Germinal center (tissue), 1 donor: ENCODE measurements around the gene HCAR1.
"Not testable (repeated sequence)": the region's sequence is repeated elsewhere in the genome, so short reads cannot be mapped to it uniquely, and the experiment has no call there.

ENCODE experiments used
- DNase-seq: peaks from one replicate; pipeline ENCODE4 v3.0.0; 2012; ENCODE audit warnings: mixed read lengths, low spot score

Gene HCAR1

GRCh38 chr12:122721057-122721545, 9.5 kb downstream of the HCAR1 start:
- no peak for DNase-seq

GRCh38 chr12:122716658-122717057, 14.0 kb downstream of the HCAR1 start, which contains the start of gene HCAR3:
Gene HCAR3, minus strand, starts transcription at chr12:122716811. Its CDS starts 74 bp downstream, at chr12:122716737.
- DNase-seq: not testable (repeated sequence)

- not testable (repeated sequence) for DNase-seq
Observed at GRCh38 chr12:122715211-122715610, 15.4 kb downstream of the HCAR1 start.

- not testable (repeated sequence) for DNase-seq
Observed at GRCh38 chr12:122713491-122714188, 17.0 kb downstream of the HCAR1 start.

- not testable (repeated sequence) for DNase-seq
Observed at GRCh38 chr12:122711266-122711665, 19.4 kb downstream of the HCAR1 start.

GRCh38 chr12:122710341-122710740, 20.3 kb downstream of the HCAR1 start:
- not testable (repeated sequence) for DNase-seq

- not testable (repeated sequence) for DNase-seq
Observed at GRCh38 chr12:122709287-122709686, 21.4 kb downstream of the HCAR1 start.

GRCh38 chr12:122703841-122704240, 26.8 kb downstream of the HCAR1 start:
- not testable (repeated sequence) for DNase-seq

- not testable (repeated sequence) for DNase-seq
Observed at GRCh38 chr12:122702890-122703611, 27.6 kb downstream of the HCAR1 start, which contains the start of gene HCAR2. Gene HCAR2, minus strand, starts transcription at chr12:122703357. Its CDS starts 74 bp downstream, at chr12:122703283.

- not testable (repeated sequence) for DNase-seq
Observed at GRCh38 chr12:122701481-122701880, 29.2 kb downstream of the HCAR1 start.

GRCh38 chr12:122700038-122700710, 30.5 kb downstream of the HCAR1 start:
- not testable (repeated sequence) for DNase-seq

- DNase-seq: not testable (repeated sequence)
Observed at GRCh38 chr12:122696922-122697321, 33.7 kb downstream of the HCAR1 start.

- no peak for DNase-seq
Observed at GRCh38 chr12:122691566-122691965, 39.1 kb downstream of the HCAR1 start.

- DNase-seq: no peak
Observed at GRCh38 chr12:122688291-122688690, 42.4 kb downstream of the HCAR1 start.

GRCh38 chr12:122687086-122687485, 43.6 kb downstream of the HCAR1 start:
- DNase-seq: no peak

GRCh38 chr12:122686538-122686937, 44.1 kb downstream of the HCAR1 start:
- no peak for DNase-seq

GRCh38 chr12:122684297-122684813, 46.3 kb downstream of the HCAR1 start:
- DNase-seq: no peak

- DNase-seq: no peak
Observed at GRCh38 chr12:122681814-122682213, 48.8 kb downstream of the HCAR1 start.

- not testable (repeated sequence) for DNase-seq
Observed at GRCh38 chr12:122680989-122681388, 49.7 kb downstream of the HCAR1 start.

- not testable (repeated sequence) for DNase-seq
Observed at GRCh38 chr12:122676781-122677180, 53.9 kb downstream of the HCAR1 start.
